ENCODE results near the gene TSPAN16. TPM values are rescaled to one million over a fixed set of nuclear protein-coding genes. Genes with fewer than 3 reads are reported as not detected.

TSPAN16 gene, protein sequence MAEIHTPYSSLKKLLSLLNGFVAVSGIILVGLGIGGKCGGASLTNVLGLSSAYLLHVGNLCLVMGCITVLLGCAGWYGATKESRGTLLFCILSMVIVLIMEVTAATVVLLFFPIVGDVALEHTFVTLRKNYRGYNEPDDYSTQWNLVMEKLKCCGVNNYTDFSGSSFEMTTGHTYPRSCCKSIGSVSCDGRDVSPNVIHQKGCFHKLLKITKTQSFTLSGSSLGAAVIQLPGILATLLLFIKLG
- total RNA-seq: not detected
- polyA plus RNA-seq: not detected
- long read RNA-seq, donor 1, partial matches to known transcripts: 32 of 32 reads
- long read RNA-seq, donor 1, other reads (novel, unspliced or antisense): 0 of 32 reads
- long read RNA-seq, donor 2: 0 reads

GRCh38 chr19:11295665-11296245, at the start of gene TSPAN16:
TSPAN16 (plus strand) TSS chr19:11296160; CDS start chr19:11296298, 138 bp downstream.
- H3K36me3 ChIP-seq: no peaks in the 10 kb centered on the region
- H3K27me3 ChIP-seq (replicated peaks in 1 of 7): peaks cover 0 to 21% (median 0%) of the 10 kb centered on the region in 7 donors
- peaks cover 0 to 70% (median 29%) of the 10 kb centered on the region in 6 donors for H3K4me1 ChIP-seq
- H3K27ac ChIP-seq: peak within 1 kb of the TSS; percentile 42 to 86 (median 68)
- no peak for DNase-seq
- WGBS, 5 donors: 77 to 95% (median 84%) methylated on average over 8 of the region's 8 CpGs
- H3K4me3 ChIP-seq: peak within 1 kb of the TSS in 1 of 8 donors; percentile 6
- intact Hi-C loops (cut with DNase I; ENCODE audit: low total_unique reads): no loop called here
- H3K9me3 ChIP-seq: no peaks in the 10 kb centered on the region
- TF ChIP-seq POLR2AphosphoS5 (IDR thresholded peaks at IDR 0.05) (no peak), POLR2A (IDR thresholded peaks at IDR 0.05) (no peak)
- TF ChIP-seq, protein P1, sequence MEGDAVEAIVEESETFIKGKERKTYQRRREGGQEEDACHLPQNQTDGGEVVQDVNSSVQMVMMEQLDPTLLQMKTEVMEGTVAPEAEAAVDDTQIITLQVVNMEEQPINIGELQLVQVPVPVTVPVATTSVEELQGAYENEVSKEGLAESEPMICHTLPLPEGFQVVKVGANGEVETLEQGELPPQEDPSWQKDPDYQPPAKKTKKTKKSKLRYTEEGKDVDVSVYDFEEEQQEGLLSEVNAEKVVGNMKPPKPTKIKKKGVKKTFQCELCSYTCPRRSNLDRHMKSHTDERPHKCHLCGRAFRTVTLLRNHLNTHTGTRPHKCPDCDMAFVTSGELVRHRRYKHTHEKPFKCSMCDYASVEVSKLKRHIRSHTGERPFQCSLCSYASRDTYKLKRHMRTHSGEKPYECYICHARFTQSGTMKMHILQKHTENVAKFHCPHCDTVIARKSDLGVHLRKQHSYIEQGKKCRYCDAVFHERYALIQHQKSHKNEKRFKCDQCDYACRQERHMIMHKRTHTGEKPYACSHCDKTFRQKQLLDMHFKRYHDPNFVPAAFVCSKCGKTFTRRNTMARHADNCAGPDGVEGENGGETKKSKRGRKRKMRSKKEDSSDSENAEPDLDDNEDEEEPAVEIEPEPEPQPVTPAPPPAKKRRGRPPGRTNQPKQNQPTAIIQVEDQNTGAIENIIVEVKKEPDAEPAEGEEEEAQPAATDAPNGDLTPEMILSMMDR (IDR thresholded peaks at IDR 0.05 in 8 of 11, conservative IDR thresholded peaks at IDR 0.05 in 3 of 11): no peak

- H3K36me3 ChIP-seq: peaks cover 0 to 49% (median 5%) of the 10 kb centered on the region in 6 donors
- no peak for DNase-seq
- H3K9me3 ChIP-seq: no peaks in the 10 kb centered on the region
- no peak for TF ChIP-seq POLR2A (IDR thresholded peaks at IDR 0.05)
- TF ChIP-seq, protein P1 (IDR thresholded peaks at IDR 0.05 in 8 of 11, conservative IDR thresholded peaks at IDR 0.05 in 3 of 11): no peak
- no peak for TF ChIP-seq POLR2AphosphoS5 (IDR thresholded peaks at IDR 0.05)
- intact Hi-C loops (cut with DNase I; ENCODE audit: low total_unique reads): no loop called here
- peaks cover 0 to 37% (median 25%) of the 10 kb centered on the region in 6 donors for H3K4me1 ChIP-seq
- H3K27ac ChIP-seq: peak overlapping the region in 7 of 8 donors; percentile 12 to 73 (median 62)
- H3K4me3 ChIP-seq: no peak overlapping the region
- WGBS, 5 donors: 84 to 95% (median 90%) methylated on average over 11 of the region's 11 CpGs
- H3K27me3 ChIP-seq (replicated peaks in 1 of 7): peaks cover 0 to 4% (median 0%) of the 10 kb centered on the region in 7 donors
These were observed 49.0 kb upstream of the TSPAN16 start for GRCh38 chr19:11246941-11247340.

GRCh38 chr19:11247391-11247790, 48.6 kb upstream of the TSPAN16 start:
- intact Hi-C loops (cut with DNase I; ENCODE audit: low total_unique reads): no loop called here
- peaks cover 0 to 2% (median 0%) of the 10 kb centered on the region in 7 donors for H3K27me3 ChIP-seq (replicated peaks in 1 of 7)
- WGBS, 5 donors: 56 to 73% (median 70%) methylated on average over 2 to 10 of the region's 10 CpGs
- peak overlapping the region in 7 of 8 donors; percentile 12 to 73 (median 62) for H3K27ac ChIP-seq
- TF ChIP-seq POLR2A (IDR thresholded peaks at IDR 0.05): no peak
- TF ChIP-seq, protein P1 (IDR thresholded peaks at IDR 0.05 in 8 of 11, conservative IDR thresholded peaks at IDR 0.05 in 3 of 11): no peak
- TF ChIP-seq POLR2AphosphoS5 (IDR thresholded peaks at IDR 0.05): peak; percentile 74 to 81 (median 77)
- no peaks in the 10 kb centered on the region for H3K9me3 ChIP-seq
- no peak for DNase-seq
- no peak overlapping the region for H3K4me3 ChIP-seq
- peaks cover 0 to 42% (median 28%) of the 10 kb centered on the region in 6 donors for H3K4me1 ChIP-seq
- H3K36me3 ChIP-seq: peaks cover 0 to 49% (median 6%) of the 10 kb centered on the region in 6 donors

DNA sequence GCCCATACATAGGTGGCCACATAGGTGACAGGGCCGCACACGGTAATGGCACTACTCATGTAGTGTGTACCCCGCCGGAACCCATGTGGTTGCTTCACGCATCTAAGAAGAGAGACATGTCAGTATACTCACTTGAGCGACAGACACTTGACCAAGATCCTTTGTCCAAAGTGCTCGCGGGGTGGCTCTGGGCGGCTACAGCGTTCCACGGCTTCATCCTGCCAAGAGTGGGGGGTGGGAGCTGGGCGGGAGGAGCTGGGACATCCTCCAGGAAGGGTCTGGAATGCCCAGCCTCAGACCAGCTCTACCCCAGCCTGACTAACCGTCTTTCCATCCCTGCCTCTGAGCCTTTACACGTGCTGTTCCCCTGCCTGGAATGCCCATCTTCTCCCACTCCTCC, 48.0 kb upstream of the TSPAN16 start:
- 63 to 78% (median 70%) methylated on average over 14 of the region's 14 CpGs for WGBS, 5 donors
- Histone ChIP-seq H3K27ac (peak overlapping the region in 7 of 8 donors; percentile 12 to 73 (median 62)), H3K4me1 (peaks cover 0 to 47% (median 30%) of the 10 kb centered on the region in 6 donors), H3K27me3 (replicated peaks in 1 of 7) (no peaks in the 10 kb centered on the region), H3K4me3 (no peak overlapping the region), H3K9me3 (no peaks in the 10 kb centered on the region), H3K36me3 (peaks cover 0 to 49% (median 7%) of the 10 kb centered on the region in 6 donors)
- no peak for DNase-seq
- no peak for TF ChIP-seq POLR2AphosphoS5 (IDR thresholded peaks at IDR 0.05)
- TF ChIP-seq, protein P1 (IDR thresholded peaks at IDR 0.05 in 8 of 11, conservative IDR thresholded peaks at IDR 0.05 in 3 of 11): no peak
- TF ChIP-seq POLR2A (IDR thresholded peaks at IDR 0.05): no peak
- intact Hi-C loops (cut with DNase I; ENCODE audit: low total_unique reads): no loop called here

Data from spleen (tissue), 13 donors.